K562 (cell line): ENCODE data around the gene PLEKHO1.

Experiments used
- CHCHD3 ChIP-seq: fragments of 250-450 bp; sonication (Bioruptor Pico); IDR thresholded peaks from 2 replicates; pipeline ENCODE4 v2.1.2; 2022; ENCODE audit warnings: mild to moderate bottlenecking
- KLF10 ChIP-seq: fragments of 250-450 bp; sonication (Bioruptor Pico); IDR thresholded peaks from 2 replicates; pipeline ENCODE4 v1.6.1; 2021; ENCODE audit warnings: matching md5 sums
- NFIC ChIP-seq: fragments of 450-650 bp; IDR thresholded peaks from 2 replicates; pipeline ENCODE4 v1.6.1; 2017; ENCODE audit warnings: mild to moderate bottlenecking, inconsistent platforms
- SNRNP70 ChIP-seq: fragments of 200-400 bp; formaldehyde crosslinking; optimal IDR thresholded peaks from 2 replicates; pipeline ENCODE3; 2017; ENCODE audit warnings: low read depth, low read length
- STAT5A ChIP-seq: IDR thresholded peaks from 2 replicates; pipeline ENCODE4 v1.6.1; 2012; ENCODE audit warnings: low read length, inconsistent platforms, borderline replicate concordance
- ZNF263 ChIP-seq: sonication (generic); formaldehyde crosslinking; IDR thresholded peaks from 2 replicates; pipeline ENCODE4 v1.8.0; 2022; ENCODE audit warnings: mild to moderate bottlenecking, missing genetic modification reagents, borderline replicate concordance
- ZNF766 ChIP-seq: fragments of 200-800 bp; sonication (Bioruptor generic); conservative IDR thresholded peaks from 2 replicates; pipeline ENCODE4 v1.6.1; 2016; ENCODE audit warnings: missing genetic modification characterization, missing compliant biosample characterization
- TF ChIP-seq, protein P1 (sequence below), 3 experiments: IDR thresholded peaks in 2 of 3; conservative IDR thresholded peaks in 1 of 3; 2 replicates each; pipeline ENCODE4 v1.5.1; 2011 to 2012; ENCODE audit warnings: low read length in 3 of 3, mild to moderate bottlenecking in 3 of 3, control low read depth in 2 of 3, improper control_type of control experiment in 1 of 3, inconsistent platforms in 1 of 3, low read depth in 1 of 3, mixed read lengths in 1 of 3, moderate library complexity in 1 of 3; ENCODE audit not compliant: insufficient read depth in 2 of 3
- TF ChIP-seq, protein P2 (sequence below): fragments of 150-350 bp; IDR thresholded peaks from 2 replicates; pipeline ENCODE4 v1.6.1; 2014; ENCODE audit warnings: low read depth, mild to moderate bottlenecking, low read length, borderline replicate concordance
- TF ChIP-seq, protein P3 (sequence below): sonication (generic); formaldehyde crosslinking; IDR thresholded peaks from 2 replicates; pipeline ENCODE4 v1.8.1; 2023; ENCODE audit warnings: mild to moderate bottlenecking, missing genetic modification reagents

- no peak for TF ChIP-seq STAT5A
- no peak for TF ChIP-seq SNRNP70
- TF ChIP-seq, protein P1, sequence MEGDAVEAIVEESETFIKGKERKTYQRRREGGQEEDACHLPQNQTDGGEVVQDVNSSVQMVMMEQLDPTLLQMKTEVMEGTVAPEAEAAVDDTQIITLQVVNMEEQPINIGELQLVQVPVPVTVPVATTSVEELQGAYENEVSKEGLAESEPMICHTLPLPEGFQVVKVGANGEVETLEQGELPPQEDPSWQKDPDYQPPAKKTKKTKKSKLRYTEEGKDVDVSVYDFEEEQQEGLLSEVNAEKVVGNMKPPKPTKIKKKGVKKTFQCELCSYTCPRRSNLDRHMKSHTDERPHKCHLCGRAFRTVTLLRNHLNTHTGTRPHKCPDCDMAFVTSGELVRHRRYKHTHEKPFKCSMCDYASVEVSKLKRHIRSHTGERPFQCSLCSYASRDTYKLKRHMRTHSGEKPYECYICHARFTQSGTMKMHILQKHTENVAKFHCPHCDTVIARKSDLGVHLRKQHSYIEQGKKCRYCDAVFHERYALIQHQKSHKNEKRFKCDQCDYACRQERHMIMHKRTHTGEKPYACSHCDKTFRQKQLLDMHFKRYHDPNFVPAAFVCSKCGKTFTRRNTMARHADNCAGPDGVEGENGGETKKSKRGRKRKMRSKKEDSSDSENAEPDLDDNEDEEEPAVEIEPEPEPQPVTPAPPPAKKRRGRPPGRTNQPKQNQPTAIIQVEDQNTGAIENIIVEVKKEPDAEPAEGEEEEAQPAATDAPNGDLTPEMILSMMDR (IDR thresholded peaks at IDR 0.05 in 2 of 3, conservative IDR thresholded peaks at IDR 0.05 in 1 of 3; ENCODE audit: insufficient read depth in 2 of 3, low read depth in 1 of 3, low read length in 3 of 3): no peak
- TF ChIP-seq KLF10 (CRISPR knock-in tag): no peak
- no peak for TF ChIP-seq ZNF263 (CRISPR knock-in tag)
- TF ChIP-seq, protein P2, sequence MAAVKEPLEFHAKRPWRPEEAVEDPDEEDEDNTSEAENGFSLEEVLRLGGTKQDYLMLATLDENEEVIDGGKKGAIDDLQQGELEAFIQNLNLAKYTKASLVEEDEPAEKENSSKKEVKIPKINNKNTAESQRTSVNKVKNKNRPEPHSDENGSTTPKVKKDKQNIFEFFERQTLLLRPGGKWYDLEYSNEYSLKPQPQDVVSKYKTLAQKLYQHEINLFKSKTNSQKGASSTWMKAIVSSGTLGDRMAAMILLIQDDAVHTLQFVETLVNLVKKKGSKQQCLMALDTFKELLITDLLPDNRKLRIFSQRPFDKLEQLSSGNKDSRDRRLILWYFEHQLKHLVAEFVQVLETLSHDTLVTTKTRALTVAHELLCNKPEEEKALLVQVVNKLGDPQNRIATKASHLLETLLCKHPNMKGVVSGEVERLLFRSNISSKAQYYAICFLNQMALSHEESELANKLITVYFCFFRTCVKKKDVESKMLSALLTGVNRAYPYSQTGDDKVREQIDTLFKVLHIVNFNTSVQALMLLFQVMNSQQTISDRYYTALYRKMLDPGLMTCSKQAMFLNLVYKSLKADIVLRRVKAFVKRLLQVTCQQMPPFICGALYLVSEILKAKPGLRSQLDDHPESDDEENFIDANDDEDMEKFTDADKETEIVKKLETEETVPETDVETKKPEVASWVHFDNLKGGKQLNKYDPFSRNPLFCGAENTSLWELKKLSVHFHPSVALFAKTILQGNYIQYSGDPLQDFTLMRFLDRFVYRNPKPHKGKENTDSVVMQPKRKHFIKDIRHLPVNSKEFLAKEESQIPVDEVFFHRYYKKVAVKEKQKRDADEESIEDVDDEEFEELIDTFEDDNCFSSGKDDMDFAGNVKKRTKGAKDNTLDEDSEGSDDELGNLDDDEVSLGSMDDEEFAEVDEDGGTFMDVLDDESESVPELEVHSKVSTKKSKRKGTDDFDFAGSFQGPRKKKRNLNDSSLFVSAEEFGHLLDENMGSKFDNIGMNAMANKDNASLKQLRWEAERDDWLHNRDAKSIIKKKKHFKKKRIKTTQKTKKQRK: no peak
- TF ChIP-seq, protein P3, sequence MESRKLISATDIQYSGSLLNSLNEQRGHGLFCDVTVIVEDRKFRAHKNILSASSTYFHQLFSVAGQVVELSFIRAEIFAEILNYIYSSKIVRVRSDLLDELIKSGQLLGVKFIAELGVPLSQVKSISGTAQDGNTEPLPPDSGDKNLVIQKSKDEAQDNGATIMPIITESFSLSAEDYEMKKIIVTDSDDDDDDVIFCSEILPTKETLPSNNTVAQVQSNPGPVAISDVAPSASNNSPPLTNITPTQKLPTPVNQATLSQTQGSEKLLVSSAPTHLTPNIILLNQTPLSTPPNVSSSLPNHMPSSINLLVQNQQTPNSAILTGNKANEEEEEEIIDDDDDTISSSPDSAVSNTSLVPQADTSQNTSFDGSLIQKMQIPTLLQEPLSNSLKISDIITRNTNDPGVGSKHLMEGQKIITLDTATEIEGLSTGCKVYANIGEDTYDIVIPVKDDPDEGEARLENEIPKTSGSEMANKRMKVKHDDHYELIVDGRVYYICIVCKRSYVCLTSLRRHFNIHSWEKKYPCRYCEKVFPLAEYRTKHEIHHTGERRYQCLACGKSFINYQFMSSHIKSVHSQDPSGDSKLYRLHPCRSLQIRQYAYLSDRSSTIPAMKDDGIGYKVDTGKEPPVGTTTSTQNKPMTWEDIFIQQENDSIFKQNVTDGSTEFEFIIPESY: no peak
- no peak for TF ChIP-seq CHCHD3
- no peak for TF ChIP-seq NFIC
- TF ChIP-seq ZNF766 (CRISPR knock-in tag): no peak
These were observed 40.1 kb upstream of the PLEKHO1 start for GRCh38 chr1:150109586-150109985.
